Spleen (tissue), 7 donors: ENCODE results near the gene TEX52.

Source experiments
- POLR2A ChIP-seq, 3 donors: fragments of 450-650 bp; IDR thresholded peaks; one replicate each; pipeline ENCODE4 v1.5.1; 2017; ENCODE audit warnings: antibody characterized with exemption in 3 of 3, mild to moderate bottlenecking in 1 of 3
- POLR2AphosphoS5 ChIP-seq, 3 donors: sonication (generic); formaldehyde crosslinking; IDR thresholded peaks; one replicate each; pipeline ENCODE4 v1.5.1; 2017; ENCODE audit warnings: antibody characterized with exemption in 3 of 3
- TF ChIP-seq, protein P1 (sequence below), 11 experiments: fragments of 200-600 bp in 7 of 11; fragments of 450-650 bp in 4 of 11; sonication (generic) in 4 of 11; IDR thresholded peaks in 8 of 11; conservative IDR thresholded peaks in 3 of 11; 1 replicate in 7 of 11; 2 replicates in 4 of 11; pipeline versions ENCODE4 v1.4.0 to v1.8.0; 2016 to 2021; ENCODE audit warnings: antibody characterized with exemption in 11 of 11, inconsistent platforms in 4 of 11, mild to moderate bottlenecking in 1 of 11
- donor health status: DM: no; HTN: no; CAD: no; lungs with moderate emphysema.
- donor health status: DM: no; HTN: no; CAD: no.
- donor health status: DM: no; HTN: no; CAD: no.

DNA sequence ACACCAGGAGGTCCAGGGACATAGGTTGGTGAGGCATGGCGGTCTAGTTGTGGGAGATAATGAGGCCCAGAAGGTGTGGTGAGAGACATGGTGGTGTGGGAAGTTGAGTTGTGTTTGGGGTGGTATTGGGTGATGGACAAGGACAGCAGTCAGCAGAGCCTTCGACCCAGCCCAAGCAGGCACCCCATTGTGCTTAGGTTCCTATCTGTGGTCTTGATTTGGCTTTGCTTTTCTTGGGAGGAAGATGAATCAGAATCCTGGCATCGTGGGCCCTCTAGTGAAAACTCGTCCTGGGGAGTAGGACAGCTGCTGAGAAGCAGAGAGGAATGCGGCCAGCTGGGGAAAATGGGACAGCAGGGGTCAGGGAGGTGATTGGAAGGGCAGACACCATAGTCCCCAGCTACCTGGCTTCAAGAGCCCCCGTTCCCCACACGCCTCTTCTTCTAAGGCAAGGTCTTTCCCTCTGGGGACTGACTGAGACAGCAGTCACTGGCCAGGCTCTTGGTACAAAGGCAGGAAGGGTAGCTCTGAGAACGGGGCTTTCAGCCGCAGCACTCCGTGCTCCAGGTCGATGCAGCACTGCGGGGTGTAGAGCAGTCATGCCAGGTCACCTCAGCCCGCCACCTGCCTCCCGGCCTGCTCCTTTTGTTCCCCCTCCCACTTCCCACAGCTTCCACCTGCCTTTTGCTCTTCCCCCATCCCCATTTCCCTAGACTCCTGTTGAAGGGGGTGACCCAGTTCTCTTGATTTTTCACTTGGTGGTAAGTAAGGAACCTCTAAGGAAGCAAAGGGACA lies 29.9 kb downstream of the TEX52 start:
- no peak for TF ChIP-seq POLR2A (IDR thresholded peaks at IDR 0.05)
- TF ChIP-seq, protein P1, sequence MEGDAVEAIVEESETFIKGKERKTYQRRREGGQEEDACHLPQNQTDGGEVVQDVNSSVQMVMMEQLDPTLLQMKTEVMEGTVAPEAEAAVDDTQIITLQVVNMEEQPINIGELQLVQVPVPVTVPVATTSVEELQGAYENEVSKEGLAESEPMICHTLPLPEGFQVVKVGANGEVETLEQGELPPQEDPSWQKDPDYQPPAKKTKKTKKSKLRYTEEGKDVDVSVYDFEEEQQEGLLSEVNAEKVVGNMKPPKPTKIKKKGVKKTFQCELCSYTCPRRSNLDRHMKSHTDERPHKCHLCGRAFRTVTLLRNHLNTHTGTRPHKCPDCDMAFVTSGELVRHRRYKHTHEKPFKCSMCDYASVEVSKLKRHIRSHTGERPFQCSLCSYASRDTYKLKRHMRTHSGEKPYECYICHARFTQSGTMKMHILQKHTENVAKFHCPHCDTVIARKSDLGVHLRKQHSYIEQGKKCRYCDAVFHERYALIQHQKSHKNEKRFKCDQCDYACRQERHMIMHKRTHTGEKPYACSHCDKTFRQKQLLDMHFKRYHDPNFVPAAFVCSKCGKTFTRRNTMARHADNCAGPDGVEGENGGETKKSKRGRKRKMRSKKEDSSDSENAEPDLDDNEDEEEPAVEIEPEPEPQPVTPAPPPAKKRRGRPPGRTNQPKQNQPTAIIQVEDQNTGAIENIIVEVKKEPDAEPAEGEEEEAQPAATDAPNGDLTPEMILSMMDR (IDR thresholded peaks at IDR 0.05 in 8 of 11, conservative IDR thresholded peaks at IDR 0.05 in 3 of 11), result no peak
- TF ChIP-seq POLR2AphosphoS5 (IDR thresholded peaks at IDR 0.05), result no peak
